KMS-11 (cell line): ENCODE data around the gene RWDD4.

Experiments
- H2AFZ ChIP-seq: fragments of 200-600 bp; sonication (generic); 2 replicates; pipeline ENCODE4 v1.6.1; 2016; ENCODE audit warnings: antibody characterized with exemption, mixed run types, low read depth
- H3K27ac ChIP-seq: fragments of 200-600 bp; sonication (generic); 2 replicates; pipeline ENCODE4 v1.6.1; 2016; ENCODE audit warnings: mild to moderate bottlenecking, mixed run types
- H3K27me3 ChIP-seq: fragments of 200-600 bp; sonication (generic); 2 replicates; pipeline ENCODE4 v1.6.1; 2017; ENCODE audit warnings: mild to moderate bottlenecking, low read depth, mixed run types, moderate library complexity; ENCODE audit not compliant: insufficient read depth
- H3K36me3 ChIP-seq: fragments of 200-600 bp; sonication (generic); 2 replicates; pipeline ENCODE4 v1.6.1; 2017; ENCODE audit warnings: mild to moderate bottlenecking, mixed run types; ENCODE audit not compliant: insufficient read depth
- H3K4me1 ChIP-seq: fragments of 200-600 bp; sonication (generic); 2 replicates; pipeline ENCODE4 v1.6.1; 2016; ENCODE audit warnings: mild to moderate bottlenecking, low read depth, mixed run types; ENCODE audit not compliant: poor library complexity, severe bottlenecking
- H3K4me2 ChIP-seq: fragments of 200-600 bp; sonication (generic); 2 replicates; pipeline ENCODE4 v1.7.0; 2016; ENCODE audit warnings: mild to moderate bottlenecking, mixed run types
- H3K4me3 ChIP-seq: fragments of 200-600 bp; sonication (generic); IDR thresholded peaks from 2 replicates; pipeline ENCODE4 v1.6.1; 2017; ENCODE audit warnings: low read depth, low read length, mixed read lengths; ENCODE audit not compliant: insufficient read depth
- H3K79me2 ChIP-seq: fragments of 200-600 bp; sonication (generic); 2 replicates; pipeline ENCODE4 v1.6.1; 2016; ENCODE audit warnings: low read depth, mixed run types; ENCODE audit not compliant: insufficient read depth
- H3K9ac ChIP-seq: fragments of 200-600 bp; sonication (generic); 2 replicates; pipeline ENCODE4 v1.6.1; 2016; ENCODE audit warnings: mild to moderate bottlenecking, mixed run types
- H4K20me1 ChIP-seq: fragments of 200-600 bp; sonication (generic); 2 replicates; pipeline ENCODE4 v1.6.1; 2016; ENCODE audit warnings: mild to moderate bottlenecking, mixed run types; ENCODE audit not compliant: insufficient read depth
- TF ChIP-seq, protein P1 (sequence below): fragments of 200-600 bp; sonication (generic); conservative IDR thresholded peaks from 2 replicates; pipeline ENCODE4 v1.6.1; 2017; ENCODE audit warnings: low read depth, mild to moderate bottlenecking, antibody characterized with exemption, low read length, moderate library complexity, mixed read lengths

The RWDD4 gene

DNA sequence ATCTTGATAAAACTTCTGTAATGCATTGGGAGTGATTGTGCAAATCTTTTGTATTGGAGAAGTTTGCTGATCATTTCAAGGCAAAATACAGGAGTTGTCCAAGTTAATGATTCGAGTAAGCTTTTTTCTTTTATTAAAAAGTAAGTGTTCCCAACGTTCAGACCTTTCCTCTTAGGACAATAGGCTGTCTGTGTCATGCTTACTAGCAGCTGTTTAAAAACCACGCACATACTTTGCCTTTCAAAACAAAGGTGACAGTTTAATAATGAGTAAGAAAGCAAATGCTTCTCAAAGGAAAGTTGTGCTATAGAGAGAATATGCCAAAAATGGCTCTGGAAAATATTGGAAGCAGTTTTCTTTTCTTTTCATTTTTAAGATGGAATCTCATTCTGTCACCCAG is 11.3 kb upstream of the RWDD4 start:
- H2AFZ ChIP-seq, result no peak overlapping the region
- no peaks in the 10 kb centered on the region; the same call in 1 of the 2 replicates for H3K36me3 ChIP-seq
- H3K9ac ChIP-seq, result no peak overlapping the region
- H3K4me1 ChIP-seq, result no peaks in the 10 kb centered on the region
- TF ChIP-seq, protein P1, sequence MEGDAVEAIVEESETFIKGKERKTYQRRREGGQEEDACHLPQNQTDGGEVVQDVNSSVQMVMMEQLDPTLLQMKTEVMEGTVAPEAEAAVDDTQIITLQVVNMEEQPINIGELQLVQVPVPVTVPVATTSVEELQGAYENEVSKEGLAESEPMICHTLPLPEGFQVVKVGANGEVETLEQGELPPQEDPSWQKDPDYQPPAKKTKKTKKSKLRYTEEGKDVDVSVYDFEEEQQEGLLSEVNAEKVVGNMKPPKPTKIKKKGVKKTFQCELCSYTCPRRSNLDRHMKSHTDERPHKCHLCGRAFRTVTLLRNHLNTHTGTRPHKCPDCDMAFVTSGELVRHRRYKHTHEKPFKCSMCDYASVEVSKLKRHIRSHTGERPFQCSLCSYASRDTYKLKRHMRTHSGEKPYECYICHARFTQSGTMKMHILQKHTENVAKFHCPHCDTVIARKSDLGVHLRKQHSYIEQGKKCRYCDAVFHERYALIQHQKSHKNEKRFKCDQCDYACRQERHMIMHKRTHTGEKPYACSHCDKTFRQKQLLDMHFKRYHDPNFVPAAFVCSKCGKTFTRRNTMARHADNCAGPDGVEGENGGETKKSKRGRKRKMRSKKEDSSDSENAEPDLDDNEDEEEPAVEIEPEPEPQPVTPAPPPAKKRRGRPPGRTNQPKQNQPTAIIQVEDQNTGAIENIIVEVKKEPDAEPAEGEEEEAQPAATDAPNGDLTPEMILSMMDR, result no peak
- H3K4me2 ChIP-seq, result no peak overlapping the region
- no peak overlapping the region for H3K4me3 ChIP-seq
- no peaks in the 10 kb centered on the region for H3K27me3 ChIP-seq
- H3K79me2 ChIP-seq, result no peaks in the 10 kb centered on the region
- no peak overlapping the region for H3K27ac ChIP-seq
- no peaks in the 10 kb centered on the region for H4K20me1 ChIP-seq

DNA sequence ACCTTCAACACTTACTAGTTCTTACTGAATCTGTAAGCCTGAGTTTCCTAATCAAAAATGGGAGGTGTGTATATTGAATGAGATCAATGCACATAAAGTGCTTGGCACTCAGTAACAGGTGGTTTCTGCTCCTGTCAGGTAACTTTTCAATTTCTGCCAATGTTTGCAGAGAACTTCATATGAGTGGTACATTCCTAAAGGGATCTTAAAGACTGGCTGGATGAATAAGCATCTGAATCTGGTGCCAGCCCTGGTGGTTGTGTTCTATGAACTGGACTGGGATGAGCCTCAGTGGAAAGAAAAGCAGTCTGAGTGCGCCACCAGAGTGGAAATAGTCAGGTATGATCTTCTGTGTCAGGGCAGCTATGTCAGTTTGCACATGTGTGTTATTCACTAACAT is 7.1 kb upstream of the RWDD4 start:
- Histone ChIP-seq H3K4me2 (no peak overlapping the region), H3K27me3 (no peaks in the 10 kb centered on the region), H3K4me1 (no peaks in the 10 kb centered on the region), H3K36me3 (no peaks in the 10 kb centered on the region; the same call in 1 of the 2 replicates), H4K20me1 (no peaks in the 10 kb centered on the region), H3K27ac (no peak overlapping the region), H3K9ac (no peak overlapping the region), H3K79me2 (peaks cover 8% of the 10 kb centered on the region; the same call in 1 of the 2 replicates), H2AFZ (no peak overlapping the region), H3K4me3 (no peak overlapping the region)
- TF ChIP-seq, protein P1, result no peak

DNA sequence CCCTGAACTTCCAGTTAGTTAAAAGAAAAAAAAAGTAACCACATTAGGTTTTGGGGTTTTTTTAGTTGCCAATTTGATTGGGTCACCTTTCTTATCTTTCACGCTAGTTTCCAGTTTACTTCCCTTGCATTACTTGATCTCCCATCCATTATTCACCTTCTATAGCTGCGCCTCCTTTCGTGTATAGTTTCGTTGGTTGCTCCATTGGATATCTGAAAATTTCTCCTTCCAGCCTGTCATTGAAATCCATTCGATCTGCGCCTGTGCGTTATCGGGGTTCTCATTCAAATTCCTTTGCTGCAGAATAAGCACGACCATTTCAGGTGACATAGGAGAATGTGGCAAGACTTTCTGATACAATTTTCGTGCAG is 872 bp upstream of the RWDD4 start:
- H3K36me3 ChIP-seq, result no peaks in the 10 kb centered on the region
- peak overlapping the region; percentile 90 for H3K4me2 ChIP-seq
- H3K4me3 ChIP-seq, result peak overlapping the region; percentile 62
- H2AFZ ChIP-seq, result peak overlapping the region; percentile 85
- H3K4me1 ChIP-seq, result peaks cover 17% of the 10 kb centered on the region
- H3K79me2 ChIP-seq, result peaks cover 43% of the 10 kb centered on the region; the same call in 1 of the 2 replicates
- no peaks in the 10 kb centered on the region for H4K20me1 ChIP-seq
- TF ChIP-seq, protein P1, result no peak
- peak overlapping the region; percentile 88 for H3K9ac ChIP-seq
- peak overlapping the region; percentile 47 for H3K27ac ChIP-seq
- H3K27me3 ChIP-seq, result no peaks in the 10 kb centered on the region

DNA sequence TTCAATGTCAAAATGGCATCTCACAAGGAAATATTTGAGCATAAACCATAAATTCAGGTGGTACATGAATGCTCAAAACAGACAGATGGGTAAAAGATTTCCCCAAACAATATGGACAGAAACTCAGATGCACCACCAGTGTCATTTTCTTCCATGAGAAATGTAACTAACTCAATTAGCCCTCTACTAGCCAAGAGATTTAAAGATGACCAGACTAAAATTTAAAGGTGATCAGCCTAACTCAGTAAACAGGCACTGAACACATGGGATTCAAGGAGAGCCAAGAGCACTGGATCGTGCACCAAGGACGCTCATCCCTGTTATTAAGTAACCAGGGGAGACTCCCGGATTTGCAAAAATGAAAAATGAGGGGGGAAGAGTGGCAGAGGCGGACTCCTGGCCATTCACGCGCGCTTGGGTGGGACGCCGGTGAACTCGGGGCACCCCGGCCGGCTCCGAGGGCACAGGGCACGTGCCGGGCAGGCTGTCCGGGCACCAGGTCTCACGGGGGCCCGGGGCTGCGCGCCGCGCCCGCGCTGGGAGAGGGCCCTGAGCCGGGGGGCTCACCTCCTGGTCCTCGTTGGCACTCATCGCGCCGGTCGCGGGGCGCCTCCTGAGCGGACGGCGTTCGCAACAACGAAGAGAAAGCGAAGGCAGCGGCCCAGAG is 490 bp downstream of the RWDD4 start:
- TF ChIP-seq, protein P1, result no peak
- Histone ChIP-seq H3K4me3 (peak overlapping the region; percentile 62), H3K79me2 (peaks cover 43% of the 10 kb centered on the region; the same call in 1 of the 2 replicates), H3K27ac (peak overlapping the region; percentile 47), H3K4me1 (peaks cover 17% of the 10 kb centered on the region), H3K9ac (peak overlapping the region; percentile 88), H2AFZ (peak overlapping the region; percentile 85), H3K27me3 (no peaks in the 10 kb centered on the region), H3K36me3 (no peaks in the 10 kb centered on the region), H3K4me2 (peak overlapping the region; percentile 88), H4K20me1 (no peaks in the 10 kb centered on the region)
